Measurements from ENCODE around the gene PLOD1. TPM values are rescaled to one million over a fixed set of nuclear protein-coding genes. Genes with fewer than 3 reads are reported as not detected.
"Not testable (repeated sequence)": the region's sequence is repeated elsewhere in the genome, so short reads cannot be mapped to it uniquely, and the experiment has no call there.

PLOD1 gene
- total RNA-seq, 1 donor from 2014 or later, result 242 TPM

GRCh38 chr1:11939794-11940193 lies 5.3 kb downstream of the PLOD1 start:
- DNase-seq, result not testable (repeated sequence)

DNA sequence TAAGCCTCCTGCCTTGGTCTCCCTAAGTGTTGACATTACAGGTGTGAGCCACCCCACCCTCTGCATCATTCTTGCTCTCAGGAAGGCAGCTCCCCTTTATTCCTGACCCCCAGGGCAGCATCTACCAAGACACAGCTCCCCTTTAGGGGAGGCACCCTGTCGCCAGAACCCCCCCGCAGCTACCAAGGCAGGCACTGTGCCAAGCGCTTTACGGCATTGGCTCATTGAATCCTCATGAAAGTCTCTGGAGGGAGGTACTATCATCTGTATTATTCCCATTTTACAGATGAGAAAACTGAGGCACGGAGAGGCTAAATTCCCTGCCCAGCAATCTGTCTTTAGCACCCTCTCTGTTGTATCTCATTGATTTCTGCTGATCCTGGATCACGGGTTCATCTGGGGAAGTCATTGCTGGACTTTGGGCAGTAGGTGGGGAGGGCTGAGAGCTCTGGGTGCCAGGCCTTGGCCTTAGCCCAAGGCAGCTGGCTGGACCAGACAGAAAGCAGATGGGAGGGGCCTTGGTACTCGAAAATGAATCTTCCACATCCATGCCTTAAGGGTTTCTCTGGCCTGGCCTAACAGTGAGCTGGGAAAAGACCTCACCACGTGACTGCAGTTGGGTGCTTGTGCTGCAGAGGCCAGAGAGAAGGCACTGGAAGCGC lies 5.9 kb downstream of the PLOD1 start:
- no peak for DNase-seq

DNA sequence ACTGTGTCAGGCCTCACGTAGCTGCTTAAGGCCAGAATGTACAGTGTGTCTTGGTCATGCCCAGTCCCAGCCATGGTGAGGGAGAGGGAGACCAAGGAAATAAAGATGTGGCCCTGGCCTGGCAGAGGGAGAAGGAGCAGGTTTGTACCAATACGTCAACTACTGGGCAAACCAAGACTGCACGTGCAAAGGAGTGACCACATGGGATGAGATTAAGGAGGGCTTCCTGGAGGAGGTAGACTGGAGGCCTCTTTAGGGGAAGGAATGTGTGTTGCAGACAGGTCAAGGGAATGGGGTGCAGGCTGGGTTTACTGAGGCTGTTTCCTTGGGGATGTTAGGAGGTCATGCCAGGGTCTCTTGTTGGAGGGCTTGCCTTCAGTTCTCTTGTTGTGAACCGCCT lies 7.8 kb downstream of the PLOD1 start:
- no peak for DNase-seq

- DNase-seq, result no peak
These were observed 9.1 kb downstream of the PLOD1 start for GRCh38 chr1:11943619-11944018.

DNA sequence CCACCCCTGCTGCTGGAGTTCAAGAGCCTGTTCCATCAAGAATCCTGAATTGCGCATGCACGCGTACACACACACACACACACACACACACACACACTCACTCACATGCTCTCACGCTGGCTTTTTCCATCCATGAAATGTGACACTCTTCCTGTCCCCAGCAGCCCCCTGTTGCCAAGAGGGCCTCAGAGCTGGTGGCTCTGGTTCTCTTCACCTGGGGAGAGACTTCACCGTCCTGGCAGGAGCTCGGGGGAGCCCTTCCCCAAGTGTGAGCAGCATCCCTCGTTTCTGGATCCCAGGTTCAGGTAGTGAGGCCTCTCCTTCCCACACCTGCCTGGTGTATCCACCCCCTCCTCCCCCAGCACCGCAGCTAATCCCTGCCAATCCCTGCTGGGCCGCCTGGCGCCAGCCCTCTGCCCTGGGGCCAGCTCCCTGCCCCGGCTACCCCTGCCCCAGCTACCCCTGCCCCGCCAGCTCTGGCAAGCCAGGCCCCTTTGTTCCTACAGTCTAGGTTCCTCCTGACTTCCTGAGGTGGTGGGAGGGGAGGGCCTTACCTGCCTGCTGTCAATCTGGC lies 9.9 kb downstream of the PLOD1 start:
- no peak for DNase-seq

- no peak for DNase-seq
These were observed 12.1 kb downstream of the PLOD1 start for GRCh38 chr1:11946647-11947046.

GRCh38 chr1:11948822-11949458 lies 14.4 kb downstream of the PLOD1 start:
- DNase-seq, result peak; percentile 53

DNA sequence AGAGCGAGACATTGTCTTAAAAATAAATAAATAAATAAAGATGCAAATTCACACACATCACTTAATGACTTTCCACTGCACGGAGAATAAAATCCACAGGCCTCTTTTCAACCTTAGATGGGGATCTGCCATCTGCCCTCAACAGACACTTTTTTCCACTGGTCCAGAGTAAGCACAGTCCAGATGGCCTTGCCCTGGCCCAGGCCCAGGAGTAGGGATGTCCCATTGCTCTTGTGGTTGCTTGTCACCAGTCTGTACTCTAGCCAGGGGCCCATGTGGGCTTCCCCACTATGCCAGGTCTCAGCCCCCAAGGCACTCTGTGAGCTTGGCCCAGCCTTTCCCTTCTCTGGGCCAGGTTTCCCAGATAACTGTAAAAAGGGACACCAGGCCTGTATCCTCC lies 17.4 kb downstream of the PLOD1 start:
- no peak for DNase-seq

GRCh38 chr1:11952455-11953109 lies 18.1 kb downstream of the PLOD1 start:
- DNase-seq, result peak; percentile 44

GRCh38 chr1:11955221-11955620 lies 20.7 kb downstream of the PLOD1 start:
- DNase-seq, result no peak

DNA sequence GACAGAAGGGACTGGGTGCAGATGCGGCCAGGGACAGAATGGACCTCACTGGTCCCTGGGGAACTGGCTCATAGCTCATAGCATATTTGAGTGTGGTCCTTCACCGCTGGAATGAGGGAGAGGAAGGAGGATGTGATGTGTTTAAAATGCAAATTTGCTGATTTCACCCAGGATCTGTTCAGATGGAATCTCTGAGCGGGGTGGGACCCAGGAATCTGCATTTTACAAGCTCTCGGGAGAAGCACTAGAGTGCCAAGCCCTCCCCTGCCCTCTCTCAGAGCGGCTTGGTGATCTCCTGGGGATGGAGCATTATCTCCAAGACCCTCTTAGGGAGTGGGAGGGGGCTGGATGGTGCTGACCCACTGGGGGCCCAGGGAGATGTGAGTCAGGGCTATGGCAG lies 22.9 kb downstream of the PLOD1 start:
- no peak for DNase-seq

GRCh38 chr1:11957897-11958296 lies 23.4 kb downstream of the PLOD1 start:
- no peak for DNase-seq

DNA sequence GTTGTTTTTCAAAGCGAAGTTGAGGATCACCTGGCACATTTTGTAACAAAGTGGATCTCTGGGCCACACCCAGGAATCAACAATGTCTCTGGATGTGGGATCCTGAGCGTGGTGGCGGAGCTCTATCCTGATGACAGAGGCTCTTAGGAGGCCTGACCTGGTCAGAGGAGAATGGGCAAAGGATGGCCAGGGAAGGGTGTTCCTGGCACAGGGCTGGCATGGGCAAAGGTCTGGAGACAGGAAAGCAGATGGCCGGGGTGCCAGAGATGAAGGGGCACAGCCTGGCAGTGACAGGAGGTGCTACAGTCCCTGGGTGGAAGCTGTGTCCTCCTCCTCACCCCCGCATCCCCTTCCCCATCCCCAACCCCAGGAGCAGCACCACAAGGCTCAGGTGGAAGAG lies 25.8 kb downstream of the PLOD1 start:
- no peak for DNase-seq

DNA sequence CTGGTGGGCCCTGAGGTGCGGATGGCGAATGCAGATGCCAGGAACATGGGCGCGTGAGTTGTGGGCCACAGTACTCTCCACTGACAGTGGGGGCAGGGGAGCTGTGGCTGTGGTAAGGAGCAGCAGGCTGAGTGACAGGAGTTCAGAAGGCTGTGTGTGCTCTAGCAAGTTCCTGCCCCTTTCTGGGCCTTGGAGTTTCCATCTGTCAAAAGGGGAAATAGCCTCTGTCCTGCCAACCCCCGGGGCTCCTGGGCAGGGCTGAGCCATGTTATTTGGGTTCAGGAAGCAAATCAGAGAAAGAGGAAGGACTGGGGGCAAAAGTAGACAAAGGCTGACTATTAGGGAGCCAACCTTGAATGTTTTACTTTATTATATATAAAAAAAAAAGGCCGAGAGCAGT lies 26.2 kb downstream of the PLOD1 start:
- peak; percentile 52 for DNase-seq

DNA sequence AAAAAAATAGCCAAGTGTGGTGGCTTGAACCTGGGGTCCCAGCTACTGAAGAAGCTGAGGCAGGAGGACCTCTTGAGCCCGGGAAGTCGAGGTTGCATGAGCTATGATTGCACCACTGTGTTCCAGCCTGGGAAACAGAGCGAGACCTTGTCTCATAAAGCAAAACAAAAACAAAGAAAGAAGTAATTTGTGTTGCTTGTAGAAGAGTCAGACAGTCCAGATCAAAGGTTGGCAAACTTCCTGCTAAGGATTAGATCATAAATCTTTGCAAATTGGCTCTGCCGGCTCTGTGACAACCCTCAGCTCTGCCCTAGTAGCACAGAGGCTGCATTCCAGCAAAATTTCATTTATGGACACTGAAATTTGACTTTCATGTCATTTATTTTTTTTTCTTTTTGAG lies 26.7 kb downstream of the PLOD1 start:
- peak; percentile 49 for DNase-seq

GRCh38 chr1:11963622-11964021 lies 29.1 kb downstream of the PLOD1 start:
- no peak for DNase-seq

- no peak for DNase-seq
These were observed 30.1 kb downstream of the PLOD1 start for GRCh38 chr1:11964656-11965055.

DNA sequence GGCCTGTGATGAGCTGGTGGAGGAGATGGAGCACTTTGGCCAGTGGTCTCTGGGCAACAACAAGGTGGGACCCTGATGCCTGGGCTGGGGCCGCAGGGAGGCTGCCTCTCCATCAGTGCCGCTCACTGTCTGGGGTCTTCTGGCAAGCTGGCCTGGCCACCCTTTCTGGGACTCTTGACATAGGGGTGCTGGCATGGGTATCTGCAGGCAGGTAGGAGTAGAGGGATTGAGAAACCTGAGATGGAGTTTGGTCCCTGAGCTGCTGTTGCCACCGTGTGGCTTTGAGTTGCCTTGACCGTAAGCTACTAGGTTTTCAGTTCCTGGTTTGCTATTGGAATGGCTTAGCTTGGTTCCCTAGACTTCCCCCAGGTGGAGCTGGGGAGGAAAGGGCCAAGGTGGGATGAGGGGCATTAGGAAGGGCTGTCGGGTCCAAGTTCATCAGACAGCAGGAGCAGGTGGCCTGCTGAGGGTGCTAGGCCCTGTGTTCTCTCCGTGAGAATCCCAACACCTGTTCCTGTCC lies 32.6 kb downstream of the PLOD1 start:
- peak; percentile 66 for DNase-seq

DNA sequence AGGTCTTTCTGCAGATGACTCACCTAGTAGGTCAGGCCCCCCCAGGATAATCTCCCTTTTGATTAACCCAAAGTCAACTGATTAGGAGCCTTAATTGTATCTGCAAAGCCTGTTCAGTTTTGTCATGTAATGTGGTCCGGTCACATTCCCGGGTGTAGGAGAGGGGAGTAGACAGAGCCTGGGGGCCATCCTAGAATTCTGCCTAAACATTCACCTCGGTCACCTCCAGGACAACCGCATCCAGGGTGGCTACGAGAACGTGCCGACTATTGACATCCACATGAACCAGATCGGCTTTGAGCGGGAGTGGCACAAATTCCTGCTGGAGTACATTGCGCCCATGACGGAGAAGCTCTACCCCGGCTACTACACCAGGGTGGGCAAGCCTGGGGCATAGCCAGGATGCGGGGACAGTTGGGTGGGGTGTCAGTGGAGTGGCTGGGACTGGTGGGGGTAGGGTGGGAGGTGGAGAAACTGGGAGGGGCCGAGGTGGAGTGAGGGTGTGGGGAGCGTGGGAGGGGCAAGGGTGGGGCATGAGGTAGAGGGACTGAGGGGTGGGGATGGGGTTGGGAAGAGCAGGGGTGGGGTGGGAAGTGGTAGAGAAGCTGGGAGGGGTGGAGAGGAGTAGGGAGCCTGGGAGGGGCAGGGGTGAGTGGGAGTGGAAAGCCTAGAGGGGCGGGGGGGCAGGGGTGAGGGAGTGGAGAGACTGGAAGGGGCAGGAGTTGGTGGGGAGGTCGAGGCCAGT lies 36.1 kb downstream of the PLOD1 start:
- DNase-seq, result no peak

DNA sequence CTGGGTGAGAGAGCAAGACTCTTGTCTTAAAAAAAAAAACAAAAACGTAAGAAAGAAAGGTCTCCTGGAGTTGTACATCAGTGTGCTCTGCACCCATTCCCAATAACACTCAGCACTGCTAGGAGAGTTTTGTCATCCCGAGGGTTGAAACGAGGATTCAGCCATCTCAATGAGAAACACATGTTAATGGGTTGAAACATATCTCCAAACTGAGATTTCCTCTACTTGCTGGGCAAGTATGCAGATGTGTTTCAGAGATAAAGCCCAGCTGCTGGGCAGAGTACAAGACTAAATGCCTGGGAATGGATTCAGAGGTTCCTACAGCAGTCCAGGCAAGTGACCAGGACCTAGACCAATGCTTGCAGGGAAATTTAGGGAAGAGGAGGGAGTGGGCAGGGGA lies 43.1 kb downstream of the PLOD1 start:
- no peak for DNase-seq

DNA sequence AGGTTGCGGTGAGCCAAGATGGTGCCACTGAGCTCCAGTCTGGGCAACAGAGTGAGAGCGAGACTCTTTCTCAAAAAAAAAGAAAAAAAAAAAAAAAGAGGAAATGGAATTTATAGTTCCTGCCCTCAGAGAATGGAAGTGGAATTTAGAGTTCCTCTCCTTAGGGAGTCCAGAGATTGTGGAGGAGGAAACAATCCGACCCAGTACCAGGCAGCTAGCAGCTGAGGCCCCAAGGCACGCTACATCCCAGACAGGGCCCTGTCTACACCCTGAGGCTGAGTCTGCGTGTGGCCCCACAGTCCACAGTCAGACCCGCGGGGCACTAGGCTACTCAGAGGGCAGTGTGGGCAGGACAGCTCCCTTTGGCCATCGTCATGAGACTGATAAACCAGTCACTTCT lies 43.8 kb downstream of the PLOD1 start:
- no peak for DNase-seq

- DNase-seq, result no peak
These were observed 44.7 kb downstream of the PLOD1 start for GRCh38 chr1:11979028-11979850.
